Loucy (cell line): ENCODE results near the gene ASF1B.

Source experiments
- H2AFZ ChIP-seq: fragments of 200-600 bp; sonication (generic); 2 replicates; pipeline ENCODE4 v1.6.0; 2016; ENCODE audit warnings: antibody characterized with exemption, mild to moderate bottlenecking, low read length, moderate library complexity
- H3F3A ChIP-seq: fragments of 200-600 bp; 2 replicates; pipeline ENCODE4 v1.6.0; 2016; ENCODE audit warnings: antibody characterized with exemption, low read depth, mild to moderate bottlenecking
- H3K27me3 ChIP-seq: fragments of 200-600 bp; sonication (generic); 2 replicates; pipeline ENCODE4 v1.6.1; 2014; ENCODE audit warnings: low read length, mild to moderate bottlenecking; ENCODE audit not compliant: insufficient read depth, poor library complexity, severe bottlenecking
- H3K36me3 ChIP-seq: fragments of 200-600 bp; sonication (generic); 2 replicates; pipeline ENCODE4 v1.6.1; 2016; ENCODE audit warnings: low read length; ENCODE audit not compliant: insufficient read depth
- H3K4me1 ChIP-seq: fragments of 200-600 bp; sonication (generic); 2 replicates; pipeline ENCODE4 v1.5.1; 2014; ENCODE audit warnings: low read length, mild to moderate bottlenecking; ENCODE audit not compliant: insufficient read depth, poor library complexity, severe bottlenecking
- H3K4me2 ChIP-seq: fragments of 200-600 bp; sonication (generic); 2 replicates; pipeline ENCODE4 v1.6.0; 2014; ENCODE audit warnings: antibody characterized with exemption, low read length, low read depth, mild to moderate bottlenecking; ENCODE audit not compliant: poor library complexity, severe bottlenecking
- H3K4me3 ChIP-seq: fragments of 200-600 bp; sonication (generic); 2 replicates; pipeline ENCODE4 v1.5.1; 2014; ENCODE audit warnings: low read length, mild to moderate bottlenecking, mixed read lengths; ENCODE audit not compliant: poor library complexity, severe bottlenecking
- H3K79me2 ChIP-seq: fragments of 200-600 bp; sonication (generic); 2 replicates; pipeline ENCODE4 v1.6.1; 2014; ENCODE audit warnings: low read length; ENCODE audit not compliant: insufficient read depth
- H3K9ac ChIP-seq: fragments of 200-600 bp; sonication (generic); 2 replicates; pipeline ENCODE4 v1.6.0; 2014; ENCODE audit warnings: mild to moderate bottlenecking, low read depth, low read length, moderate library complexity; ENCODE audit not compliant: poor library complexity, severe bottlenecking
- H3K9me2 ChIP-seq: fragments of 200-600 bp; sonication (generic); replicated peaks from 2 replicates; pipeline ENCODE4 v1.6.1; 2016; ENCODE audit warnings: low read depth, low read length, mixed read lengths
- H3K9me3 ChIP-seq: fragments of 200-600 bp; sonication (generic); 2 replicates; pipeline ENCODE4 v1.6.1; 2014; ENCODE audit warnings: mild to moderate bottlenecking, antibody characterized with exemption, low read length, low read depth; ENCODE audit not compliant: insufficient read depth
- H4K20me1 ChIP-seq: fragments of 200-600 bp; sonication (generic); 2 replicates; pipeline ENCODE4 v1.6.0; 2014; ENCODE audit warnings: antibody characterized with exemption, low read length, mild to moderate bottlenecking; ENCODE audit not compliant: insufficient read depth, poor library complexity, severe bottlenecking
- CTCF ChIP-seq: fragments of 200-600 bp; sonication (generic); conservative IDR thresholded peaks from 2 replicates; pipeline ENCODE4 v1.5.1; 2014; ENCODE audit warnings: mild to moderate bottlenecking, antibody characterized with exemption, low read length
- EZH2phosphoT487 ChIP-seq: fragments of 200-600 bp; IDR thresholded peaks from 2 replicates; pipeline ENCODE4 v1.6.1; 2018; ENCODE audit warnings: antibody characterized with exemption, mild to moderate bottlenecking, moderate library complexity, borderline replicate concordance

Gene ASF1B

GRCh38 chr19:14177496-14178074 lies 41.2 kb upstream of the ASF1B start:
- no peaks in the 10 kb centered on the region for H3K9me2 ChIP-seq
- no peaks in the 10 kb centered on the region for H3F3A ChIP-seq
- H3K4me3 ChIP-seq: no peak overlapping the region
- no peaks in the 10 kb centered on the region for H3K9me3 ChIP-seq
- H3K4me2 ChIP-seq: no peak overlapping the region
- H2AFZ ChIP-seq: no peak overlapping the region
- peaks cover 41% of the 10 kb centered on the region; the same call in 1 of the 2 replicates for H3K36me3 ChIP-seq
- no peaks in the 10 kb centered on the region for H3K4me1 ChIP-seq
- no peak for TF ChIP-seq EZH2phosphoT487
- TF ChIP-seq CTCF: no peak
- H3K9ac ChIP-seq: no peak overlapping the region
- no peaks in the 10 kb centered on the region for H4K20me1 ChIP-seq
- no peaks in the 10 kb centered on the region for H3K79me2 ChIP-seq
- no peaks in the 10 kb centered on the region for H3K27me3 ChIP-seq

DNA sequence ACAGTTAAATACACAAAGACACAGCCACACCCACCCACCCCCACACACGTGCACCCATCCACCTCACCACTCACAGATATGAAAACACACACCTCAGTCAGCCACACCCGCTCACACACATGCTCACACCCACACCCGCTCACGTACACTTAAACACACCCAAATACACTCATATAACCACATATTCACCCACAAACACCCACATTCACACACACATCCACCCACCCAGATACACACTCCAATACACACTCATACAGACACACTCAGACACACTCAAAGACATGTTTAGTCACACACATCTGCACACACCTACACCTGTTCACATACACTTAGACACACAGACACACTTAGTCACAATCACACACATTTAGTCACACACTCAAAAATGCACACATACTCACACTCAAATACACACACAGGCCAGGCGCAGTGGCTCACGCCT lies 39.0 kb upstream of the ASF1B start:
- H3K79me2 ChIP-seq: no peaks in the 10 kb centered on the region
- H2AFZ ChIP-seq: no peak overlapping the region
- no peaks in the 10 kb centered on the region for H3K9me3 ChIP-seq
- no peaks in the 10 kb centered on the region for H3K27me3 ChIP-seq
- no peak for TF ChIP-seq EZH2phosphoT487
- no peak for TF ChIP-seq CTCF
- peaks cover 61% of the 10 kb centered on the region; the same call in 1 of the 2 replicates for H3K36me3 ChIP-seq
- H3F3A ChIP-seq: no peaks in the 10 kb centered on the region
- H3K4me2 ChIP-seq: no peak overlapping the region
- no peak overlapping the region for H3K9ac ChIP-seq
- H4K20me1 ChIP-seq: no peaks in the 10 kb centered on the region
- H3K4me3 ChIP-seq: no peak overlapping the region
- H3K4me1 ChIP-seq: no peaks in the 10 kb centered on the region
- no peaks in the 10 kb centered on the region for H3K9me2 ChIP-seq

DNA sequence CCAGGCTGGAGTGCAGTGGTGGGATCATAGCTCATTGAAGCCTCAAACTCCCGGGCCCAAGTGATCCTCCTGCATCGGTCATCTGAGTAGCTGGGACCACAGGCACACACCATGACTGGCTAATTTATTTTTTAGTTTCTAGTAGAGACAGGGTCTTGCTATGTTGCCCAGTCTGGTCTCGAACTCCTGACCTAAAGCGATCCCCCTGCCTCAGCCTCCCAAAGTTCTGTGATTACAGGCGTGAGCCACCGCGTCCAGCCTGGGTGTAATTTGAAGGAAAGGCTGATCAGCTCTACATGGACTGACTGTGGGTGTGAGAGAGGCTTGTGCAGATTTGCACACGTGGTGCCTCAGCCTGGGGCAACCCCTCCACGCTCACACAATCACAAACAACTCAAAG lies 38.5 kb upstream of the ASF1B start:
- H3K4me3 ChIP-seq: no peak overlapping the region
- no peak overlapping the region for H3K9ac ChIP-seq
- peaks cover 66% of the 10 kb centered on the region; the same call in 1 of the 2 replicates for H3K36me3 ChIP-seq
- H3K27me3 ChIP-seq: no peaks in the 10 kb centered on the region
- TF ChIP-seq CTCF: no peak
- no peak for TF ChIP-seq EZH2phosphoT487
- no peak overlapping the region for H2AFZ ChIP-seq
- no peaks in the 10 kb centered on the region for H3K9me2 ChIP-seq
- no peaks in the 10 kb centered on the region for H4K20me1 ChIP-seq
- H3K4me2 ChIP-seq: no peak overlapping the region
- no peaks in the 10 kb centered on the region for H3K9me3 ChIP-seq
- H3K4me1 ChIP-seq: no peaks in the 10 kb centered on the region
- H3F3A ChIP-seq: no peaks in the 10 kb centered on the region
- H3K79me2 ChIP-seq: no peaks in the 10 kb centered on the region
